ENCODE results near the gene ASGR2. TPM values are rescaled to one million over a fixed set of nuclear protein-coding genes. Genes with fewer than 3 reads are reported as not detected.

ASGR2 gene
- total RNA-seq, 2 donors from 2014 or later = 0.33 TPM; not detected in 1

- Histone ChIP-seq H3K4me3 (no peak overlapping the region), H3K9me3 (peaks cover 7 to 19% of the 10 kb centered on the region in 2 donors), H3K27me3 (no peaks in the 10 kb centered on the region), H3K27ac (no peak overlapping the region), H3K4me1 (no peaks in the 10 kb centered on the region), H3K36me3 (no peaks in the 10 kb centered on the region)
- no peak for DNase-seq (ENCODE audit: low spot score)
- TF ChIP-seq CTCF (IDR thresholded peaks at IDR 0.05) = no peak
These were observed 47.4 kb downstream of the ASGR2 start for GRCh38 chr17:7067198-7067597.

GRCh38 chr17:7064261-7064660 is 50.4 kb downstream of the ASGR2 start:
- H3K27ac ChIP-seq = no peak overlapping the region
- H3K27me3 ChIP-seq = no peaks in the 10 kb centered on the region
- H3K9me3 ChIP-seq = peaks cover 7 to 18% of the 10 kb centered on the region in 2 donors
- TF ChIP-seq CTCF (IDR thresholded peaks at IDR 0.05) = no peak
- no peak for DNase-seq (ENCODE audit: low spot score)
- no peaks in the 10 kb centered on the region for H3K36me3 ChIP-seq
- no peaks in the 10 kb centered on the region for H3K4me1 ChIP-seq
- H3K4me3 ChIP-seq = no peak overlapping the region

- H3K9me3 ChIP-seq = peaks cover 7 to 12% of the 10 kb centered on the region in 2 donors
- H3K36me3 ChIP-seq = no peaks in the 10 kb centered on the region
- no peaks in the 10 kb centered on the region for H3K4me1 ChIP-seq
- no peaks in the 10 kb centered on the region for H3K27me3 ChIP-seq
- DNase-seq (ENCODE audit: low spot score) = no peak
- no peak for TF ChIP-seq CTCF (IDR thresholded peaks at IDR 0.05)
- H3K4me3 ChIP-seq = no peak overlapping the region
- no peak overlapping the region for H3K27ac ChIP-seq
These were observed 51.0 kb downstream of the ASGR2 start for GRCh38 chr17:7063518-7064094.

GRCh38 chr17:7060165-7060891 is 54.3 kb downstream of the ASGR2 start:
- H3K27ac ChIP-seq = no peak overlapping the region
- no peaks in the 10 kb centered on the region for H3K4me1 ChIP-seq
- H3K27me3 ChIP-seq = no peaks in the 10 kb centered on the region
- H3K4me3 ChIP-seq = no peak overlapping the region
- H3K36me3 ChIP-seq = no peaks in the 10 kb centered on the region
- TF ChIP-seq CTCF (IDR thresholded peaks at IDR 0.05) = no peak
- no peak for DNase-seq (ENCODE audit: low spot score)
- H3K9me3 ChIP-seq = no peaks in the 10 kb centered on the region

GRCh38 chr17:7058831-7059447 is 55.7 kb downstream of the ASGR2 start:
- TF ChIP-seq CTCF (IDR thresholded peaks at IDR 0.05) = no peak

More at GRCh38 chr17:7058831-7059447, 55.7 kb downstream of the ASGR2 start:
- Histone ChIP-seq H3K4me1 (no peaks in the 10 kb centered on the region), H3K36me3 (no peaks in the 10 kb centered on the region), H3K4me3 (no peak overlapping the region), H3K9me3 (no peaks in the 10 kb centered on the region), H3K27ac (no peak overlapping the region), H3K27me3 (no peaks in the 10 kb centered on the region)
- DNase-seq (ENCODE audit: low spot score) = no peak
